Measurements from ENCODE around the gene PPFIA2. TPM values are rescaled to one million over a fixed set of nuclear protein-coding genes. Genes with fewer than 3 reads are reported as not detected.

PPFIA2 gene
- total RNA-seq, 1 donor from 2014 or later, result 1.1 TPM

DNA sequence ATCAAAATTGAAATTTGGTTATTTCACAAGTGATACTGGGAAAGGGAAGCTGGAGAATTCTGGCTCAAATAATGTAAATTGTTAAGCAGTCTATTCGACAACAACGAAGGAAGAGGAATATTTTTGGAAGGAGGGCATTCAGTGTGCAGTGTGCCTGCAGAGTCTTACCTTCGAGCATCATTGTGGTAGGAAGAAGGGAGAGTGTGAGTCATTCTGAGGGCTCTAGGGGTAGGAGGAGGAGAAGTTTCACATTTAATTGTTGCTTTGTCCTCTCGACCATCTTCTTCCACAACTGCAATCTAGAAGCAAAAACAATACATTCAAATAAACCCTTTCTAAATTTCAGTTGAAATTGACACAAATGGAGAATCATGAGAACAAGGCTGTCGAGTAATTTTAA, 418.2 kb downstream of the PPFIA2 start:
- DNase-seq (ENCODE audit: low spot score in 2 of 2, unreplicated experiment in 2 of 2), result no peak
- no peaks in the 10 kb centered on the region for H3K4me1 Mint-ChIP-seq
- no peak overlapping the region for H3K4me3 Mint-ChIP-seq
- no peak overlapping the region for H3K27ac Mint-ChIP-seq
- H3K9me3 Mint-ChIP-seq, result no peaks in the 10 kb centered on the region
- H3K36me3 Mint-ChIP-seq, result no peaks in the 10 kb centered on the region
- TF ChIP-seq, protein P1, sequence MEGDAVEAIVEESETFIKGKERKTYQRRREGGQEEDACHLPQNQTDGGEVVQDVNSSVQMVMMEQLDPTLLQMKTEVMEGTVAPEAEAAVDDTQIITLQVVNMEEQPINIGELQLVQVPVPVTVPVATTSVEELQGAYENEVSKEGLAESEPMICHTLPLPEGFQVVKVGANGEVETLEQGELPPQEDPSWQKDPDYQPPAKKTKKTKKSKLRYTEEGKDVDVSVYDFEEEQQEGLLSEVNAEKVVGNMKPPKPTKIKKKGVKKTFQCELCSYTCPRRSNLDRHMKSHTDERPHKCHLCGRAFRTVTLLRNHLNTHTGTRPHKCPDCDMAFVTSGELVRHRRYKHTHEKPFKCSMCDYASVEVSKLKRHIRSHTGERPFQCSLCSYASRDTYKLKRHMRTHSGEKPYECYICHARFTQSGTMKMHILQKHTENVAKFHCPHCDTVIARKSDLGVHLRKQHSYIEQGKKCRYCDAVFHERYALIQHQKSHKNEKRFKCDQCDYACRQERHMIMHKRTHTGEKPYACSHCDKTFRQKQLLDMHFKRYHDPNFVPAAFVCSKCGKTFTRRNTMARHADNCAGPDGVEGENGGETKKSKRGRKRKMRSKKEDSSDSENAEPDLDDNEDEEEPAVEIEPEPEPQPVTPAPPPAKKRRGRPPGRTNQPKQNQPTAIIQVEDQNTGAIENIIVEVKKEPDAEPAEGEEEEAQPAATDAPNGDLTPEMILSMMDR (IDR thresholded peaks at IDR 0.05; ENCODE audit: unreplicated experiment), result no peak
- peaks cover 65% of the 10 kb centered on the region for H3K27me3 Mint-ChIP-seq (ENCODE audit: low read depth)

DNA sequence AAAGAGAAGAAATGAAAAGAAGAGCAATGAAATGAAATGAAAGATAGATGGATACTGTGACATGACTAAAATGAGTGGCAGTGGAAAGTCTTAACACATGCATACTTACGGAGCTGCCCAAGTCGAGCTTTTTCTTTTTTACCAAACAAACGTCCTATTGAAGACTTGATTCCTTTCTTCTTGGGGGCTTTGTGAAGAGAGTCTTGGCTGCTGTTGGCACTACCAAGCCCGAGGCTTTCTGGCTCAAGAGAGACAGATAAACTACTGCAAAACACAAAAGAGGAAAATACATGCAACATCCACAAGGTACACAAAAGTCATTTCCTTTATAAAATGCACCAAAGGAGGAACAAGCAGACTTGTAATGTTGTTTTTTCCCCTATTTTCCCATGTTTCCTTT, 420.1 kb downstream of the PPFIA2 start:
- Mint-ChIP-seq H3K36me3 (no peaks in the 10 kb centered on the region), H3K9me3 (no peaks in the 10 kb centered on the region), H3K27me3 (ENCODE audit: low read depth) (peaks cover 67% of the 10 kb centered on the region), H3K27ac (no peak overlapping the region), H3K4me1 (no peaks in the 10 kb centered on the region), H3K4me3 (no peak overlapping the region)
- TF ChIP-seq, protein P1 (IDR thresholded peaks at IDR 0.05; ENCODE audit: unreplicated experiment), result no peak
- no peak for DNase-seq (ENCODE audit: low spot score in 2 of 2, unreplicated experiment in 2 of 2)

- H3K4me1 Mint-ChIP-seq, result no peaks in the 10 kb centered on the region
- H3K36me3 Mint-ChIP-seq, result no peaks in the 10 kb centered on the region
- H3K4me3 Mint-ChIP-seq, result no peak overlapping the region
- H3K9me3 Mint-ChIP-seq, result no peaks in the 10 kb centered on the region
- TF ChIP-seq, protein P1 (IDR thresholded peaks at IDR 0.05; ENCODE audit: unreplicated experiment), result no peak
- no peak overlapping the region for H3K27ac Mint-ChIP-seq
- DNase-seq (ENCODE audit: low spot score in 2 of 2, unreplicated experiment in 2 of 2), result no peak
- H3K27me3 Mint-ChIP-seq (ENCODE audit: low read depth), result peaks cover 61% of the 10 kb centered on the region
Observed at GRCh38 chr12:81337886-81338285, 421.3 kb downstream of the PPFIA2 start.

DNA sequence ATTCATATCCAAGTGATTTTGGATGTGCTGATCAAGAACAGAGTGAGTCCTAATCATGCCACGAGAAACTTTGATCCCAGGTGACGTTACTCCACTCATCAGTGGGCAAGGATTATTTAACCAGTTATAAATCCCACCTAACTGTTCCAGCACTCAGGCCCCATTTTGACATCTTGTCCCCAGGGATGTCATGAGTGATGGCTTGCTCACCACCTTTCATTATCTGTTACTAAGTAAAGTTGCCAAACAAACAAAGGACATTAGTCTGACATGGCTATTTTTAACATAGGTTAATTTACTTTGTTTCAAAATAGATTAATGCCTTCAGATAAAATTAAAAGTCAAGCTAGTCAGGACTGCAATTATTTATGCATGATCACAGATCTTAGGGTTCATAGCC, 425.3 kb downstream of the PPFIA2 start:
- H3K4me3 Mint-ChIP-seq, result no peak overlapping the region
- no peaks in the 10 kb centered on the region for H3K4me1 Mint-ChIP-seq
- H3K36me3 Mint-ChIP-seq, result no peaks in the 10 kb centered on the region
- peaks cover 42% of the 10 kb centered on the region for H3K27me3 Mint-ChIP-seq (ENCODE audit: low read depth)
- TF ChIP-seq, protein P1 (IDR thresholded peaks at IDR 0.05; ENCODE audit: unreplicated experiment), result no peak
- no peaks in the 10 kb centered on the region for H3K9me3 Mint-ChIP-seq
- H3K27ac Mint-ChIP-seq, result no peak overlapping the region
- DNase-seq (ENCODE audit: low spot score in 2 of 2, unreplicated experiment in 2 of 2), result no peak

- Mint-ChIP-seq H3K4me3 (no peak overlapping the region), H3K4me1 (no peaks in the 10 kb centered on the region), H3K27me3 (ENCODE audit: low read depth) (peaks cover 33% of the 10 kb centered on the region), H3K27ac (no peak overlapping the region), H3K9me3 (no peaks in the 10 kb centered on the region), H3K36me3 (no peaks in the 10 kb centered on the region)
- no peak for DNase-seq (ENCODE audit: low spot score in 2 of 2, unreplicated experiment in 2 of 2)
- TF ChIP-seq, protein P1 (IDR thresholded peaks at IDR 0.05; ENCODE audit: unreplicated experiment), result no peak
Observed at GRCh38 chr12:81332054-81332453, 427.1 kb downstream of the PPFIA2 start.

DNA sequence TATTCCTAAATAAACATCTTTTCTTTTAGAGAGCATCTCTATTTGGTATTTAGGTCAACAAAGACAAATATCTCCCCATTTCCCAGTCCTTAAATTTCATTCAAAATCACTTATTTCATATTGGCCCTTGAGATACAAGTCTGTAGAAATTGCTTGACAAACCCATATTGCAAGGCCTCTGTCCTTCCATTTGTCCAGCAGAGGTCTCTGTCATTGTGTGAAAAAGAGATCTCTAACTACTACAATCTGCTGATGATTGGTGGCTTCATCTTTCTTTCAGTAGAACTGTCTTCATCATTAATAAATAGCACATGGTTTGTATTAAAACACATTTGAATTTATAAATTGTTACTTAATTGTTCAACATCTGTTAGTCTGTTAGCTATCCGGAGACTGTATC, 428.7 kb downstream of the PPFIA2 start:
- H3K36me3 Mint-ChIP-seq, result no peaks in the 10 kb centered on the region
- no peak overlapping the region for H3K27ac Mint-ChIP-seq
- no peaks in the 10 kb centered on the region for H3K9me3 Mint-ChIP-seq
- no peaks in the 10 kb centered on the region for H3K4me1 Mint-ChIP-seq
- peaks cover 25% of the 10 kb centered on the region for H3K27me3 Mint-ChIP-seq (ENCODE audit: low read depth)
- DNase-seq (ENCODE audit: low spot score in 2 of 2, unreplicated experiment in 2 of 2), result no peak
- TF ChIP-seq, protein P1 (IDR thresholded peaks at IDR 0.05; ENCODE audit: unreplicated experiment), result no peak
- no peak overlapping the region for H3K4me3 Mint-ChIP-seq

Data from mesothelial cell of epicardium (in vitro differentiated cells).